Stimulated activated CD4-positive, alpha-beta T cell treated with anti-CD3 and anti-CD28 coated beads, Interleukin-15, amount 100 ng/mL, for 24 hours (primary cell): ENCODE results near the gene CELF4.

ENCODE experiments used
- DNase-seq: peaks from one replicate; pipeline ENCODE4 v3.0.0-alpha.2; 2020

The CELF4 gene

DNA sequence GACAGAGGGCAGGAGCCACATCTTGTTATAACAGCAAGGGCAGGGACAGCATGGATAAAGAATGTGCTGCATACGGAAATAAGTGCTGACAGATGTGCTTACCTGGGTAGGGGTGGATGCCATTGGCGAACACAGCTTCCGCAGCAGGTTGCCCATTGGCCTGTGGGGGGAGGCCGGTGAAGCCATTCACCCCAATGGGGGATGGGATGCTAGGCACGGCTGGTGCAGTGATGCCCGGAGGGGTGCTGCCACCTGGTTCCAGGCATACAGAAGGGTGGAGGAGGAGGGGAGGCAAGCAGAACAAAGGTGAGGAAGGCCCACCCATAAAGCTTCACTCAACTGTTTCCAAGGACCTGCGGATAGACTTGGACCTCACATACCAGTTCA lies 294.9 kb downstream of the CELF4 start:
- no peak for DNase-seq

GRCh38 chr18:37270038-37270665 lies 295.4 kb downstream of the CELF4 start:
- DNase-seq, result peak; percentile 39

DNA sequence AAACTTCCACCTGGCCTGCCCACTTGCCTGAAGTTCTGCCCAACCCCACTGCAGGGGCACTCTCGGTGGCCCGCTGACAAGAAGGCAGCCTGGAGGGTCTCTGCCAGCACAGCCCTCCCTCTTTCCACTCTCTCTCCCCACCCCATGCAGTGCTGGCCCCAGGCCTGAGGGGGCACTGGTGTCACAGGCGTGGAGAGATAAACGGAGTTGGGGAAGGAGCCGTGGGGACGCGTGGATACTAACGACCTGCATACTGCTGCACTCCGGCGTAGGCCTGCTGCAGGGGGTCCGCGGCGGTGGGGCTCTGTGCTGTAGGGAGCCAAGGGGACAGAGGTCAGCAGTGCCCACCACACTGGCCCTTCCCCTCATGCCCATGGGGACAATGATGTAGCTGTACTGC lies 299.3 kb downstream of the CELF4 start:
- DNase-seq, result no peak

GRCh38 chr18:37265382-37265781 lies 300.2 kb downstream of the CELF4 start:
- DNase-seq, result no peak

DNA sequence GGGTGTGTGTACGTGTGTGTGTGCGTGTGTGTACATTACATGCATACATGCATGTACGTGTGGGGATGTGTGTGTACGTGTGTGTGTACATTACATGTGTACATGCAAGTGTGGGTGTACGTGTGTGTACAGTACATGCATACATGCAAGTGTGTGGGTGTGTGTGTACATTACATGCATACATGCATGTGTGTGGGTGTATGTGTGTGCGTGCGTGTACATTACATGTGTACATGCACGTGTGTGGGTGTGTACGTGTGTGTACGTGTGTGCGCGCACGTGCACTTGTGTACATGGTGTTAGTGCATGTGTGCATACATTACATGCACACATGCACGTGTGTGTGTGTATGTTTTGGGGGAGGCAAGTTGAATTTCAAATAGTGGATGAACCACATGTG lies 300.6 kb downstream of the CELF4 start:
- DNase-seq, result no peak

- DNase-seq, result no peak
Measured at GRCh38 chr18:37261988-37262387, 303.6 kb downstream of the CELF4 start.

GRCh38 chr18:37261246-37261840 lies 304.3 kb downstream of the CELF4 start:
- DNase-seq, result no peak

GRCh38 chr18:37260367-37261093 lies 305.1 kb downstream of the CELF4 start:
- DNase-seq, result no peak

DNA sequence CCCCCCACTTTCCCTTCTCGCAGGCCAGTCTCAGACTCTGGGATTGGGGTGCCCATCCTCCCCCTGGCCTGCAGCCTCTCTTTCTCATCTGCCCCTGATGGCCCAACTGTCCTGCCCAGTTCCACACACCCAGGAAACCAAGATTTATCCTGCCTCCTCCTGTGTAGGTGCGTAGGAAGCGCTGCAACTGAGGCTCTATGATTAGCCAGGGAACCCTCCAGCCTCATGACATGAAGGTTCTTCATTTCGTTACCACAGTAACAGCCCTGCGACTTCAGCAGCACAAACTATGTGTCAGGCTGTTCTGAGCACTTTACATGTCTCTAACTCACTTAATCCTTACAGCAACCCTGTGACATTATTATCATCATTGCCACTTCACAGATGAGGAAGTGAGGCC lies 305.9 kb downstream of the CELF4 start:
- no peak for DNase-seq

- no peak for DNase-seq
Measured at GRCh38 chr18:37258819-37259218, 306.8 kb downstream of the CELF4 start.

- DNase-seq, result no peak
Measured at GRCh38 chr18:37258131-37258530, 307.5 kb downstream of the CELF4 start.

- no peak for DNase-seq
Measured at GRCh38 chr18:37254973-37255372, 310.6 kb downstream of the CELF4 start.

GRCh38 chr18:37254236-37254754 lies 311.3 kb downstream of the CELF4 start:
- no peak for DNase-seq

GRCh38 chr18:37253394-37254235 lies 312.0 kb downstream of the CELF4 start:
- peak; percentile 16 for DNase-seq

DNA sequence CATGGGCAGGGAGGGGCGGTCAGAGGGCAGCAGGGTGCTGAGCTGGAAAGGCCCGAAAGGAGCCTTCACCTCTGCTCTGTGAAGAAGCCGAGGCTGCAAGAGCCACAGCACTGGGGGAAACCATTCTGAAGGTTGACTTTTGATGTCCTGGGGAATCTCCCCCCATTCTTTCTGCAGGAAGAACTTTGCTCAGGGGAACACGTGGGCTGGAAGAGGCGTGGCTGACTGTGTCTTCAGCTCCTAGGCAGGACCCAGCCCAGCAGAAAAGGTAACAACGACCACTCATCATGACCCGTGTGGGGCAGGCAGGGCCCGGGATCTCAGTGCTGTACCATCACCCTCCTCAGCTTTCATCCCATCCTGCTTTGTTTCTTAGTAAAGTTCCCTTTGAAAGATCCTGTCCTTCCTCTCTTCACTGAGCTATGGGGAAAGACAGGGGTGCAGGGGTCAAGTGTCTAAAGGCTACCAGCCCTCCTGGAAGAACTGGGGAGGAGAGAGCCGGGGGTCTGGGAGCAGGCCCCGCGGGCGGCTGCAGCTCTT lies 312.7 kb downstream of the CELF4 start:
- no peak for DNase-seq

GRCh38 chr18:37252342-37252741 lies 313.3 kb downstream of the CELF4 start:
- DNase-seq, result no peak

DNA sequence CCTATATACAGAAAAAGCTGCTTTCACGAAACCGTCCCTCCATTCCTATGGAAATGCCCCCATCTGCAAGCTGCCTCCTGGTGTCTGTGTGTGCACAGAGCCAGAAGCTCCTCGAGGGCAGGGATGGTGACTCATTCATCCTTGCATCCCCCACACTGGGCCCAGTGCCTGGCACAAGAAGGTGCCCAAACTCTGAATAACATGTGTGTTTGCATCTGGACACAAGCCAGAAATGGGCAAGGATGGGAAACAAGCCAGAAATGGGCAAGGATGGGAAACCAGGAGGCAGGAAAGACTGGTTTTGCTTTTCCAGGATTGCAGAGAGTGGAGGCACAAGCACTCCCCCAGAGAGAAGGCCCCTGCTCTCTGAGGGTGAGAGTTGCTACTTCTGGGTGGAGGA lies 313.9 kb downstream of the CELF4 start:
- DNase-seq, result no peak

DNA sequence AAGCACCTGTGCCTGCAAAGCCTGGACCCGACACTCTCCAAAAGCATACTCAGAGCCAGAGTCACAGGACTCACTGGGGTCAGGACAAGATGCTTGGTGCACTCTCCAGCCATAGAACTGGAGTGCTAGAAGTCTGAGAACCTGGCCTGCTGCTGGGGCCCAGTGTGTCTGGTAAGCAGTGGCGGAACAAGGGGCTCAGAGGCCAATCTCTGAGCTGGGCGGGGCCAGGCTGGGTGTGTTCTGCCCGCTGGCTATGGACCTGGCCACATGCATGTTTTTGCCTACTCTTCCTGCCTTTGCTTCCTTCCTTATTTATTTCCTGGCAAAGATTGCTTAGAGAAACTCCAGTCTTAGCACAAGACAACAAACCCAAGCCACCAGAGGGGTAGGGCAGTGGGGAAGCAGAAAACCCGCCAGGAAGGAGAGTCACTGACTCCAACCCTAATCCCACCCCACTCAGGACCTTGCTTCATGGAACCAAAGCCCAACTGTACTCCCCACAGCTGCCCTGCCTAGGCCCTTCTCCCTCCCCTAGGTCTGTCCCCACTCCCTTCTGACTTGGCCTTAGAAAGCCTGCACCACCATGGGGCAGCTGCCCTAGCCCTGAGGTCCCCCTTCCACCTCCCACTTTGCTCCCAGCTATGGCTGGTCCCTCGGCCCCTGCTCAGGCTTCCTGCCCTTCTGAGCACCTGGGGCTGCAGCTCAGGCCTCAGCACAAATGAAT lies 315.5 kb downstream of the CELF4 start:
- DNase-seq, result no peak

DNA sequence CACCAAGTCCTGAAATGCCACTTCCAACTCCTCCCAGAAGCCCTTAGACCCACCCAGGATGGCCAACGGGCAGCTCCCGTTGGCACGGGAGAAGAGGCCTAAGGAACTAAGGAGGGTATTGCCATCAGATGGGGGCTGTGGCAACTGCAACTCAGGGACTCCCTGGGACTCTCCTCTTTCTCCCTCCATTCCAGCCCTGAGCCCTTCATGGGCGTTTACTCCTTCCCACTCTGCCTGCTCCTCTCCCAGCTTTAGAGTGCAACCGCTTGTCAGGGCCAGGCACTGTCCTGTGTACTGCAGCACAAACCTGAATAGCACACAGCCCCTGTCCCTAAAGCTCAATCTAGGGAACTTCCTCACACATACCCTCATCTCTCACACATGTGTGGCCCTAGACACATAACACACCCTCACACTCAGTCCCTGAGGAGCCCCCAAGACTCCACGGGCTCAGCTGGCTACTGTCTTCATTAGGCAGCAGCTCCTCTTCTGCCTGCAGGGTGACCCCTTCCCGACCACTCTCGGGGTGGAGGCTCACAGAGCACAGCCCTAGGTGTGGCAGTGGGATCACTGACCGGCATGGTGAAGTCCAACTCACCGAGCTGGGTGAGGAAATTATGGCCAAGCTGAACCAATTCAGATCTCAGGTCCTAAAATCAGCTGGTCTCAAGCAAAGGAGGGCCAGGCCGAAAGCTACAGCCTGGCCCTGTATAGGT lies 316.3 kb downstream of the CELF4 start:
- DNase-seq, result no peak

DNA sequence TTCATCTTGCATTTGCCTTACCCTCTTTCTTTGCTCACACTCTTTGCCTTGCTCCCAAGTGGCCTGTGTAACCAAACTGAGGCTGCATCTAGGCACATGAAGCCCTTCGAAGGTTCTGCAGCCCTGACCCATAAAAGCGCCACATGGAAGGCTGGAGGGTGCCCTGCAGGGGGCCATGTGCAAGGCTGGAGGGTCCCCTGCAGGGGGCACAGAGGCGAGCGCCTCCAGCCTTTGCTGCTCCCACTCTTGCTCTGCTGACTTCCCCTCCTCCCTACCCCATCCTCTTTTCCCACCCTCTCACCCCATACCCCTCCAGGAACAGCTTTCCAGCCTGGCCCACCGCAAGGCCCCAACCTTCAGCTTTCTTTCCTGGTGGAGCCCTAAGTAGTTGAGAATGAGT lies 317.3 kb downstream of the CELF4 start:
- DNase-seq, result no peak

DNA sequence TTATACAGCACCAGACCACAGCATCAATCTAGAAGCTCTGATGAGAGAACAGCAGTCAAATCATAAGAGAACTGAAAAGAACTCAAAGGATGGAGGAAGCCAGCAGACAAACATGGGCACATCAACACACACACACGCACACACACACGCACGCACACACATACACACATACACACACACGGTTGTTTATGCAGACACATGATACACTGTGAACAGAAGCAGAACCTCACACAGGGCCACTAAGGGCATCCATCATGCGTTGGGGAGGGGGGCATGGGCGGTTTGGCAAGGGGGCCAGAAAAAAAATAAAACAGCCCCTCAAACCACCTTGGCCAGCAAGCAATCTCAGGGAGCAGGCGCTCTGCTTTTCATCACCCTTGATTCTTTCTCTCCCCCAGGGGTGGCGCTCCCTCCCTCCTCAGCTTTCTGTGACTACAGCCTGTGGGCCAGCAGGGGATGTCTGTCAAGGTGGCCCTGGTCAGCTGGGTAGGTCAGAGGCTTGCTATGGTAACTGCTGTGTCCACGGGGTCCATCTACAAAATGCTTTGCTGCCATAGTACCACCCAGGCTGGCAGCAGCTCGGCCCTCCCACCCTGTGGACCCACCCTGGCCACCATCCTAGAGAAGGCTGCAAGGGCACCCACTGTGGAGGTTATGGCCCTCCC lies 318.0 kb downstream of the CELF4 start:
- no peak for DNase-seq
